ENCODE data around the gene MAPK7.

Gene MAPK7

GRCh38 chr17:19382531-19383444 lies 4.5 kb downstream of the MAPK7 start:
- in situ Hi-C loops (cut with HindIII; ENCODE audit: low sequenced_read_pairs) = no loop called here
- no peak for DNase-seq (ENCODE audit: low read depth, low spot score)
- no peak overlapping the region for H3K4me3 ChIP-seq (ENCODE audit: low read depth, low read length)
- TF ChIP-seq CTCF (IDR thresholded peaks at IDR 0.05; ENCODE audit: low read depth, low read length) = no peak

GRCh38 chr17:19383681-19384470 lies 5.6 kb downstream of the MAPK7 start:
- H3K4me3 ChIP-seq (ENCODE audit: low read depth, low read length) = no peak overlapping the region
- in situ Hi-C loops (cut with HindIII; ENCODE audit: low sequenced_read_pairs) = no loop called here
- TF ChIP-seq CTCF (IDR thresholded peaks at IDR 0.05; ENCODE audit: low read depth, low read length) = no peak
- no peak for DNase-seq (ENCODE audit: low read depth, low spot score)

DNA sequence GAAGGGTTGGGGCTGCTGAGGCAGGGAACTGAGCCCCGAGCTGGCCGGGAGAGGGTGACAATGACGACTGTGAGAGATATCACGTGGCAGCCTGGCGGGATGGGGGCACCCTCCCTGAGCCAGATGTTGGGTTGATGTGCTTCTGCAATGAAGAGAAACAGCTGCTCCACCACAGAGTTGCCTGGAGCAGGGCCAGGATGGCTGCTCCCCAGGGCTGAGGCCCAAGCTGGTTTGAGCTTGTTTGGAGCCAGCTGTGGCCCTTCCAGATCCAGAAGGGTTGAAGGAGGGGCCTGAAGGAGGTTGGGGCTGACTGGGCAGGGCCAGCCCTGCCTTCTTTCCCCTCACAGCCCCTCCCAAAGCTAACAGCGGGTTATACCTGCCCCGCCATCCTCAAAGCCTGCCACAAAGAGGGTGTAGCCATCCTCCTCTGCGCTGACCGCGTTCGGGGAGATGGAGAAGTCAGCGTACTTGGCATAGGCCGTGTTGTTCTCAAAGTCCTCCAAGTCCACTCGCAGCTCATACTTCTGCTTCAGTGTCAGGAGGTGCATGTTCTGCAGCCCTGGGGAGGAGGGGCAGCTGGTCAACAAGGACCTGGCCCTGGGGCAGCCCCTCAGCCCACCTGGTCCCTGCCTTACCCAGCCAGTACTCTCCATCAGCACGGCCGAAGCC lies 6.6 kb downstream of the MAPK7 start:
- H3K4me3 ChIP-seq (ENCODE audit: low read depth, low read length) = peak overlapping the region; percentile 2

GRCh38 chr17:19385521-19385983 lies 7.3 kb downstream of the MAPK7 start:
- no peak for TF ChIP-seq CTCF (IDR thresholded peaks at IDR 0.05; ENCODE audit: low read depth, low read length)
- peak overlapping the region; percentile 53 for H3K4me3 ChIP-seq (ENCODE audit: low read depth, low read length)
- no peak for DNase-seq (ENCODE audit: low read depth, low spot score)
- in situ Hi-C loops (cut with HindIII; ENCODE audit: low sequenced_read_pairs) = no loop called here

More for the DNA sequence above, 6.6 kb downstream of the MAPK7 start:
- no peak for TF ChIP-seq CTCF (IDR thresholded peaks at IDR 0.05; ENCODE audit: low read depth, low read length)
- peak; percentile 85 for DNase-seq (ENCODE audit: low read depth, low spot score)
- in situ Hi-C loops (cut with HindIII; ENCODE audit: low sequenced_read_pairs) = no loop called here

GRCh38 chr17:19386051-19386929 lies 8.0 kb downstream of the MAPK7 start:
- no peak for TF ChIP-seq CTCF (IDR thresholded peaks at IDR 0.05; ENCODE audit: low read depth, low read length)
- in situ Hi-C loops (cut with HindIII; ENCODE audit: low sequenced_read_pairs) = no loop called here
- peak overlapping the region; percentile 53 for H3K4me3 ChIP-seq (ENCODE audit: low read depth, low read length)
- DNase-seq (ENCODE audit: low read depth, low spot score) = peak; percentile 74
